OCI-LY1 (cell line): ENCODE results near the gene PLEKHH2.

ENCODE experiments used
- H2AFZ ChIP-seq: fragments of 200-600 bp; sonication (generic), shearing (Covaris generic); 2 replicates; pipeline ENCODE4 v1.6.0; 2014; ENCODE audit warnings: antibody characterized with exemption, mild to moderate bottlenecking, low read length
- H3F3A ChIP-seq: fragments of 200-600 bp; sonication (generic), shearing (Covaris generic); 2 replicates; pipeline ENCODE4 v1.6.0; 2014; ENCODE audit warnings: mild to moderate bottlenecking, antibody characterized with exemption, low read length, moderate library complexity; ENCODE audit not compliant: insufficient read depth
- H3K27ac ChIP-seq: fragments of 200-600 bp; sonication (generic); 2 replicates; pipeline ENCODE4 v1.5.1; 2014; ENCODE audit warnings: low read length, mixed run types, mild to moderate bottlenecking, low read depth; ENCODE audit not compliant: poor library complexity, severe bottlenecking
- H3K27me3 ChIP-seq: fragments of 200-600 bp; sonication (generic); 2 replicates; pipeline ENCODE4 v1.6.0; 2014; ENCODE audit warnings: antibody characterized with exemption, mild to moderate bottlenecking, low read length, moderate library complexity; ENCODE audit not compliant: insufficient read depth
- H3K36me3 ChIP-seq: fragments of 200-600 bp; sonication (generic); 2 replicates; pipeline ENCODE4 v1.6.1; 2014; ENCODE audit warnings: mild to moderate bottlenecking, antibody characterized with exemption, low read length, moderate library complexity, mixed read lengths; ENCODE audit not compliant: insufficient read depth
- H3K4me1 ChIP-seq: fragments of 200-600 bp; sonication (generic); 2 replicates; pipeline ENCODE4 v1.5.1; 2014; ENCODE audit warnings: mild to moderate bottlenecking, low read length, moderate library complexity; ENCODE audit not compliant: insufficient read depth, severe bottlenecking
- H3K4me2 ChIP-seq: fragments of 200-600 bp; sonication (generic), shearing (Covaris generic); 2 replicates; pipeline ENCODE4 v1.6.1; 2014; ENCODE audit warnings: low read length
- H3K4me3 ChIP-seq: fragments of 200-600 bp; sonication (generic); 2 replicates; pipeline ENCODE4 v1.5.1; 2014; ENCODE audit warnings: low read length, low read depth, mild to moderate bottlenecking, mixed read lengths; ENCODE audit not compliant: poor library complexity, severe bottlenecking
- H3K79me2 ChIP-seq: fragments of 200-600 bp; shearing (Covaris generic); 2 replicates; pipeline ENCODE4 v1.6.1; 2016; ENCODE audit warnings: mixed run types, low read length, mixed read lengths; ENCODE audit not compliant: insufficient read depth
- H3K9ac ChIP-seq: fragments of 200-600 bp; sonication (generic), shearing (Covaris generic); 2 replicates; pipeline ENCODE4 v1.6.1; 2014; ENCODE audit warnings: mild to moderate bottlenecking, low read length, mixed read lengths
- H3K9me2 ChIP-seq: fragments of 200-600 bp; sonication (generic), shearing (Covaris generic); 2 replicates; pipeline ENCODE4 v1.6.1; 2014; ENCODE audit warnings: low read depth, mild to moderate bottlenecking, low read length, mixed read lengths
- H3K9me3 ChIP-seq: fragments of 200-600 bp; shearing (Covaris generic); 2 replicates; pipeline ENCODE4 v1.6.1; 2014; ENCODE audit warnings: low read length, mixed read lengths
- H4K20me1 ChIP-seq: fragments of 200-600 bp; sonication (generic), shearing (Covaris generic); 2 replicates; pipeline ENCODE4 v1.6.0; 2016; ENCODE audit warnings: mild to moderate bottlenecking, low read length; ENCODE audit not compliant: insufficient read depth
- EZH2 ChIP-seq: fragments of 200-600 bp; sonication (generic), shearing (Covaris generic); IDR thresholded peaks from 2 replicates; pipeline ENCODE4 v1.8.0; 2017; ENCODE audit warnings: borderline replicate concordance, mixed run types, mild to moderate bottlenecking, antibody characterized with exemption, low read length, moderate library complexity, mixed read lengths
- TF ChIP-seq, protein P1 (sequence below): fragments of 200-600 bp; sonication (generic), shearing (Covaris generic); IDR thresholded peaks from 2 replicates; pipeline ENCODE4 v1.5.1; 2017; ENCODE audit warnings: mild to moderate bottlenecking, antibody characterized with exemption, low read length, moderate library complexity, mixed read lengths

PLEKHH2 gene

DNA sequence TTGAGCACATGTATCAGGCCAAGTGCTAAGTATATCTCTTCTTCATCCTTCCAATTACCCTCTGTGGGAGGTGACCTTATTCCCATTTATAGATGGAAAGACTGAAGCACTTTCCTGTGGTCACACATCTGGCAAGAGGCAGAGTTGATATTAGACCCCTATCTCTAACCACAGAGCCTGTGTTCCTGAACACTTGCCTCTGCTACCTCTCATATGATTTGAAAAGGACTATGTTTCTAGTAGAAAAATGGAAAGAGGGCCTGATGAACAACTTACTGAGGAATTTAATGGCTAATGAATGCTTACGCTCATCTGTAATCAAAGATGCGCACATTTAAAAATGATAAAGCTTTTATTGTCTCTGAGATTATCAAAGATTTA, 90.6 kb downstream of the PLEKHH2 start:
- H3K4me2 ChIP-seq = no peak overlapping the region
- no peaks in the 10 kb centered on the region for H3K36me3 ChIP-seq
- H2AFZ ChIP-seq = no peak overlapping the region
- no peak overlapping the region for H3K27ac ChIP-seq
- no peak for TF ChIP-seq EZH2
- TF ChIP-seq, protein P1, sequence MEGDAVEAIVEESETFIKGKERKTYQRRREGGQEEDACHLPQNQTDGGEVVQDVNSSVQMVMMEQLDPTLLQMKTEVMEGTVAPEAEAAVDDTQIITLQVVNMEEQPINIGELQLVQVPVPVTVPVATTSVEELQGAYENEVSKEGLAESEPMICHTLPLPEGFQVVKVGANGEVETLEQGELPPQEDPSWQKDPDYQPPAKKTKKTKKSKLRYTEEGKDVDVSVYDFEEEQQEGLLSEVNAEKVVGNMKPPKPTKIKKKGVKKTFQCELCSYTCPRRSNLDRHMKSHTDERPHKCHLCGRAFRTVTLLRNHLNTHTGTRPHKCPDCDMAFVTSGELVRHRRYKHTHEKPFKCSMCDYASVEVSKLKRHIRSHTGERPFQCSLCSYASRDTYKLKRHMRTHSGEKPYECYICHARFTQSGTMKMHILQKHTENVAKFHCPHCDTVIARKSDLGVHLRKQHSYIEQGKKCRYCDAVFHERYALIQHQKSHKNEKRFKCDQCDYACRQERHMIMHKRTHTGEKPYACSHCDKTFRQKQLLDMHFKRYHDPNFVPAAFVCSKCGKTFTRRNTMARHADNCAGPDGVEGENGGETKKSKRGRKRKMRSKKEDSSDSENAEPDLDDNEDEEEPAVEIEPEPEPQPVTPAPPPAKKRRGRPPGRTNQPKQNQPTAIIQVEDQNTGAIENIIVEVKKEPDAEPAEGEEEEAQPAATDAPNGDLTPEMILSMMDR = no peak
- H3K79me2 ChIP-seq = no peaks in the 10 kb centered on the region
- no peak overlapping the region for H3K4me3 ChIP-seq
- no peaks in the 10 kb centered on the region for H4K20me1 ChIP-seq
- H3K9ac ChIP-seq = no peak overlapping the region
- no peaks in the 10 kb centered on the region for H3K9me3 ChIP-seq
- no peaks in the 10 kb centered on the region for H3K9me2 ChIP-seq
- no peaks in the 10 kb centered on the region for H3K27me3 ChIP-seq
- no peaks in the 10 kb centered on the region for H3K4me1 ChIP-seq
- no peaks in the 10 kb centered on the region for H3F3A ChIP-seq

DNA sequence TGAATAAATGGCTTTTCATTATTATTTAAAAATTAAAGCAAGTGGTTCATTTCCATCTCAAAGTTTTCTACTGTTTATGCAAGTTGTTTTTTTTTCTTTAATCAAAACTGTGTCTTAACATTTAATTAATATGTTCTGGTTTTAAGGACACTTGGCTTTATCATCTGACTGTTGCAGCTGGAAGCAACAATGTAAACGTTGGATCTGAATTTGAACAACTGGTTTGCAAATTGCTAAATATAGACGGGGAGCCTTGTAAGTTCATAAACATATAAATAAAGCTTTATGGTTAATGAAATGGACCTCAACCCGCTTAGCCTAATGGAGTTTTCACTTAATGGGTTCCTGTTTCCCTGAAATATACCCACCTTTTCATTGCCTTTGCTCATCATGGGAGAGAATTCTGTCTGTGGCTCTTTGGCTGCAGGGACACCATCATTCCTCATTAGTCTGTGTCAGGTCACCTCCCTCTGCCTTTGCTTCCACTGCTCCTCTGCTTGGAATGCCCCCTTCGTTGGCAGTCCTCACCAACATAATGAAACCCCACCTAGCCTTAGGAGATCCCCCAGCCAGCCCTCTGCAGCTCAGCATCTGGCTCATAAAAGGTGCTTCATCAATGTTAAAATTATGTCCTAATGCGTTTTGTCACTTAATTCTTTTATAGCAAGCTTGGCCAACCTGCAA, 92.6 kb downstream of the PLEKHH2 start:
- no peaks in the 10 kb centered on the region for H3K9me2 ChIP-seq
- TF ChIP-seq EZH2 = no peak
- TF ChIP-seq, protein P1 = no peak
- H3F3A ChIP-seq = no peaks in the 10 kb centered on the region
- no peak overlapping the region for H3K4me3 ChIP-seq
- H3K27me3 ChIP-seq = no peaks in the 10 kb centered on the region
- H3K9ac ChIP-seq = no peak overlapping the region
- no peak overlapping the region for H2AFZ ChIP-seq
- no peak overlapping the region for H3K4me2 ChIP-seq
- H3K79me2 ChIP-seq = no peaks in the 10 kb centered on the region
- H3K4me1 ChIP-seq = no peaks in the 10 kb centered on the region
- H3K27ac ChIP-seq = no peak overlapping the region
- no peaks in the 10 kb centered on the region for H3K9me3 ChIP-seq
- no peaks in the 10 kb centered on the region for H4K20me1 ChIP-seq
- no peaks in the 10 kb centered on the region for H3K36me3 ChIP-seq

DNA sequence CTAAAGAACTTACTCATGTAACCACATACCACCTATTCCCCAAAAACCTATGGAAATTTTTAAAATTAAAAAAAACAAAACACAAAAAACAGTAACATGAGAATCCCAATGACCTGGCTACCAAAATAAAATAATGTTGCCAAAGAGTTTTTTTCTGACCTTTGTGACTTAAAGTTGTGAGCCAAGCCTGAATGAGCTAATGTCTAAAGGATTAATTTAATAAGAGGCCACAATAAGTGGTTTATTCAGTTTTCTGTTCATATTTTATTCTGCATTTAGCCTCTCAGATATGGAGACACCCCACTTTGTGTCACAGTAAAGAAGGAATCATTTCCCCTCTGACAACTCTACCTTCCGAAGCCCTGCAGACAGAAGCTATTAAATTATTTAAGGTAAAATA, 94.2 kb downstream of the PLEKHH2 start:
- Histone ChIP-seq H3K27ac (no peak overlapping the region), H3K36me3 (no peaks in the 10 kb centered on the region), H3F3A (no peaks in the 10 kb centered on the region), H3K79me2 (no peaks in the 10 kb centered on the region), H3K27me3 (no peaks in the 10 kb centered on the region), H4K20me1 (no peaks in the 10 kb centered on the region), H3K9ac (no peak overlapping the region), H3K4me1 (no peaks in the 10 kb centered on the region), H3K4me3 (no peak overlapping the region), H3K9me2 (no peaks in the 10 kb centered on the region), H2AFZ (no peak overlapping the region), H3K9me3 (no peaks in the 10 kb centered on the region), H3K4me2 (no peak overlapping the region)
- no peak for TF ChIP-seq EZH2
- TF ChIP-seq, protein P1 = no peak
